ENCODE results near the gene TTC9B.

DNA sequence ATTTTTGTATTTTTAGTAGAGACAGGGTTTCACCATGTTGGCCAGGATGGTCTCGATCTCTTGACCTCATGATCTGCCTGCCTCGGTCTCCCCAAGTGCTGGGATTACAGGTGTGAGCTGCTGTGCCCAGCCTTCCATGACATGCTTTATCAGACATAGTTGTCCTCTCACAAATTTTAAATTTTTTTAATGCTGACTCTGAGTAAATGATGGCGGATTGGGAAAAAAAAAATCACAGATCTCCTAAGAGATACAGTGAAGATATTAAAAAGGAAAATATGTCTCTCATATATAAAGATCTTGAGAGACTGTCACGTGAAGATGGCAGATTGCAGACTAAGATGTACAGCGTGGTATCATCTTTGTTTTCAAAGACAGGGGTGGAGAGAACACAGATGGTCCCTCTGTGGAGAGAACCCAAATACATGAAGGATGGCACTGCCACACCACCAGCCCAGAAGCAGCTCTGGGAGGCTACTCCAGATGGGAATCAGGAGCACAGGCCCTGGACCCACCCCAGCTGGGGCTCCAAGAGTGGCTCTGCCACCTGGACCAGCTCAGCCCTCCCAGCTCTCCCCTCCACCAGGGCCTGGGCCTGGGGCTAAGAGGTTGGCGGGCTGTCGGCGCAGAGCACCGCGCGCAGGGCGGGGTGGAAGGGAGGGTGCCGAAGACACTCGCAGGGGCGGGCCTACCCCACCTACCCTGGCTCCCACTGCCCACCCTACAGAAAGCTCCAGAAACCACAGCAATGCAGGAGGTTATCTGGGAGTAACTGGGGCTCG, 28.3 kb upstream of the TTC9B start:
- TF ChIP-seq, protein P1, sequence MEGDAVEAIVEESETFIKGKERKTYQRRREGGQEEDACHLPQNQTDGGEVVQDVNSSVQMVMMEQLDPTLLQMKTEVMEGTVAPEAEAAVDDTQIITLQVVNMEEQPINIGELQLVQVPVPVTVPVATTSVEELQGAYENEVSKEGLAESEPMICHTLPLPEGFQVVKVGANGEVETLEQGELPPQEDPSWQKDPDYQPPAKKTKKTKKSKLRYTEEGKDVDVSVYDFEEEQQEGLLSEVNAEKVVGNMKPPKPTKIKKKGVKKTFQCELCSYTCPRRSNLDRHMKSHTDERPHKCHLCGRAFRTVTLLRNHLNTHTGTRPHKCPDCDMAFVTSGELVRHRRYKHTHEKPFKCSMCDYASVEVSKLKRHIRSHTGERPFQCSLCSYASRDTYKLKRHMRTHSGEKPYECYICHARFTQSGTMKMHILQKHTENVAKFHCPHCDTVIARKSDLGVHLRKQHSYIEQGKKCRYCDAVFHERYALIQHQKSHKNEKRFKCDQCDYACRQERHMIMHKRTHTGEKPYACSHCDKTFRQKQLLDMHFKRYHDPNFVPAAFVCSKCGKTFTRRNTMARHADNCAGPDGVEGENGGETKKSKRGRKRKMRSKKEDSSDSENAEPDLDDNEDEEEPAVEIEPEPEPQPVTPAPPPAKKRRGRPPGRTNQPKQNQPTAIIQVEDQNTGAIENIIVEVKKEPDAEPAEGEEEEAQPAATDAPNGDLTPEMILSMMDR (IDR thresholded peaks at IDR 0.05) = no peak
- TF ChIP-seq POLR2AphosphoS5 (IDR thresholded peaks at IDR 0.05) = no peak
- TF ChIP-seq EP300 (IDR thresholded peaks at IDR 0.05) = no peak
- TF ChIP-seq POLR2A (IDR thresholded peaks at IDR 0.05; ENCODE audit: low read depth) = no peak
